ENCODE data around the gene ACBD3.
A peak's percentile ranks its signal among the peaks of the same experiment; 100 is the strongest.

The ACBD3 gene

GRCh38 chr1:226132728-226133503 lies 53.6 kb downstream of the ACBD3 start:
- no peak for DNase-seq

- no peak for DNase-seq
Observed at GRCh38 chr1:226131639-226132038, 54.9 kb downstream of the ACBD3 start.

- DNase-seq: no peak
Observed at GRCh38 chr1:226129230-226129629, 57.3 kb downstream of the ACBD3 start.

- no peak for DNase-seq
Observed at GRCh38 chr1:226128487-226129075, 58.0 kb downstream of the ACBD3 start.

- DNase-seq: no peak
Observed at GRCh38 chr1:226126824-226127569, 59.5 kb downstream of the ACBD3 start.

- no peak for DNase-seq
Observed at GRCh38 chr1:226125831-226126230, 60.7 kb downstream of the ACBD3 start.

- peak; percentile 37 to 74 for DNase-seq
Observed at GRCh38 chr1:226125097-226125630, 61.4 kb downstream of the ACBD3 start.

- no peak for DNase-seq
Observed at GRCh38 chr1:226123591-226124471, 62.7 kb downstream of the ACBD3 start.

- DNase-seq: no peak
Observed at GRCh38 chr1:226123212-226123560, 63.4 kb downstream of the ACBD3 start.

GRCh38 chr1:226121587-226122400 lies 64.7 kb downstream of the ACBD3 start:
- peak in 1 of 2 donors; percentile 44 for DNase-seq

GRCh38 chr1:226121049-226121586 lies 65.4 kb downstream of the ACBD3 start:
- no peak for DNase-seq

- DNase-seq: no peak
Observed at GRCh38 chr1:226120398-226120797, 66.1 kb downstream of the ACBD3 start.

GRCh38 chr1:226119169-226119568 lies 67.4 kb downstream of the ACBD3 start:
- DNase-seq: peak in 1 of 2 donors; percentile 6

GRCh38 chr1:226118357-226118756 lies 68.2 kb downstream of the ACBD3 start:
- no peak for DNase-seq

GRCh38 chr1:226117330-226117729 lies 69.2 kb downstream of the ACBD3 start:
- no peak for DNase-seq

GRCh38 chr1:226116673-226117072 lies 69.9 kb downstream of the ACBD3 start:
- DNase-seq: no peak

- no peak for DNase-seq
Observed at GRCh38 chr1:226112626-226113025, 73.9 kb downstream of the ACBD3 start.

GRCh38 chr1:226111883-226112261 lies 74.7 kb downstream of the ACBD3 start:
- no peak for DNase-seq

- no peak for DNase-seq
Observed at GRCh38 chr1:226111098-226111882, 75.3 kb downstream of the ACBD3 start.

- peak in 1 of 2 donors; percentile 66 for DNase-seq
Observed at GRCh38 chr1:226110249-226111097, 76.1 kb downstream of the ACBD3 start.
